Caco-2 (cell line): ENCODE results near the gene CCR5AS. TPM values are rescaled to one million over a fixed set of nuclear protein-coding genes. Genes with fewer than 3 reads are reported as not detected.

Source experiments
- BruUV-seq: library from RNA; stranded (reverse); fragments of 400-500 nt; replicated peaks from 2 replicates; lab custom pipeline; 2021; lab: Mats Ljungman, UMichigan
- CTCF ChIA-PET: fragments of 300-600 bp; sonication (Branson Sonifier 250); formaldehyde crosslinking; loops from one replicate; lab custom pipeline; 2022; ENCODE audit warnings: antibody characterized with exemption; lab: Charles Lee
- POLR2A ChIA-PET: fragments of 300-600 bp; sonication (Branson Sonifier 250); formaldehyde crosslinking; loops from one replicate; lab custom pipeline; 2022; ENCODE audit warnings: antibody characterized with exemption; lab: Charles Lee
- DNase-seq, 2 experiments: peaks; one replicate each; pipeline versions ENCODE4 v3.0.0 to v3.0.0-alpha.2; 2020 to 2022
- H3K27me3 ChIP-seq: replicated peaks from 2 replicates; pipeline ENCODE4 v1.6.0; 2011; ENCODE audit warnings: low read length; ENCODE audit not compliant: control insufficient read depth, insufficient read depth
- H3K36me3 ChIP-seq: 2 replicates; pipeline ENCODE4 v1.5.1; 2011; ENCODE audit warnings: low read length; ENCODE audit not compliant: control insufficient read depth, insufficient read depth
- H3K4me1 ChIP-seq: fragments of 250-450 bp; sonication (Bioruptor Pico); 2 replicates; pipeline ENCODE4 v1.5.1; 2020; ENCODE audit warnings: mild to moderate bottlenecking
- H3K4me3 ChIP-seq: 2 replicates; pipeline ENCODE4 v1.5.1; 2011; ENCODE audit warnings: low read depth, mild to moderate bottlenecking, control low read depth, low read length
- H3K9me3 ChIP-seq: fragments of 250-450 bp; sonication (Bioruptor Pico); 2 replicates; pipeline ENCODE4 v1.5.1; 2020; ENCODE audit warnings: mild to moderate bottlenecking, moderate library complexity
- H3K27ac Mint-ChIP-seq: one replicate; pipeline ENCODE4 v1.8.0; 2022; ENCODE audit warnings: mixed read lengths; ENCODE audit not compliant: unreplicated experiment
- H3K27me3 Mint-ChIP-seq: one replicate; pipeline ENCODE4 v1.8.0; 2022; ENCODE audit warnings: mixed read lengths; ENCODE audit not compliant: insufficient read depth, unreplicated experiment
- H3K36me3 Mint-ChIP-seq: one replicate; pipeline ENCODE4 v1.8.0; 2022; ENCODE audit warnings: mild to moderate bottlenecking, mixed read lengths; ENCODE audit not compliant: insufficient read depth, unreplicated experiment
- H3K4me1 Mint-ChIP-seq: one replicate; pipeline ENCODE4 v1.8.0; 2022; ENCODE audit warnings: low read depth, mixed read lengths; ENCODE audit not compliant: unreplicated experiment
- H3K4me3 Mint-ChIP-seq: one replicate; pipeline ENCODE4 v1.8.0; 2022; ENCODE audit warnings: mild to moderate bottlenecking, moderate library complexity, mixed read lengths; ENCODE audit not compliant: unreplicated experiment
- H3K9me3 Mint-ChIP-seq: one replicate; pipeline ENCODE4 v1.8.0; 2022; ENCODE audit warnings: mixed read lengths; ENCODE audit not compliant: unreplicated experiment
- intact Hi-C: fragments of 100-400 bp; cut with micrococcal nuclease; formaldehyde crosslinking; loops from one replicate; pipeline ENCODE4 v1.10.0; 2022; ENCODE audit not compliant: unreplicated experiment
- total RNA-seq: library from RNA; stranded (reverse); gene quantifications from 2 replicates; pipeline ENCODE4 v1.2.3, GENCODE V29; 2022
- TF ChIP-seq, protein P1 (sequence below), 2 experiments: fragments of 200-600 bp in 1 of 2; IDR thresholded peaks; 1 replicate in 1 of 2; 2 replicates in 1 of 2; pipeline versions ENCODE4 v1.5.1 to v1.8.0; 2011 to 2022; ENCODE audit warnings: antibody characterized with exemption in 1 of 2, control low read depth in 1 of 2, inconsistent platforms in 1 of 2, low read depth in 1 of 2, low read length in 1 of 2, mild to moderate bottlenecking in 1 of 2, moderate library complexity in 1 of 2; ENCODE audit not compliant: insufficient read depth in 1 of 2, severe bottlenecking in 1 of 2, unreplicated experiment in 1 of 2

The CCR5AS gene

DNA sequence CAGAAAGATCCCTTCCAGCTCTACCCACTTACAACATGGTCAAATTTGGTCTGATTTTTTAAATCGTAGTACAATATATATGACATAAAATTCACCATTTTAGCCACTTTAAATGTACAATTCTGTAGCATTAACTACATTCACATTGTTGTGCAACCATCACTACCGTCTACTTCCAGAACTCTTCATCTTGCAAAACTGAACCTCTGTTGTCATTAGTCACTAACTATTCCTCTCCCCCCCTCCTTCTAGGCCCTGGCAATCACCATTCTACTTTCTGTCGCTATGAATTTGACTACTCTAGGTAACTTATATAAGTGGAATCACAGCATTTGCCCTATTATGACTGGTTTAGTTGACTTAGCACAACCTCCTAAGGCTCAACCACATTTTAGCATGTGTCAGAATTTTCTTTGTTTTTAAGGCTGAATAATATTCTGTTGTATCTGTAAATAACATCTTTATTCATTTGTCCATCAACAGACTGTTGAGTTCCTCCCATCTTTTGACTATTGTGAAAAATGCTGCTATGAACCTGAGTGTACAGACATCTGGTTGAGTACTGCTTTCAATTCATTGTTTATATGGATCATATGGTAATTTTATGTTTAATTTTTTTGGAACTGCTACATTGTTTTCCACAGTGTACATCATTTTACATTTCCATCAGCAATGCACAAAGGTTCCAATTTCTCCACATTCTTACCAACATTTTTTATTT lies 88.5 kb downstream of the CCR5AS start:
- BruUV-seq: no TSS peak

GRCh38 chr3:46316206-46316605 lies 90.7 kb downstream of the CCR5AS start:
- Mint-ChIP-seq H3K4me1 (peaks cover 5% of the 10 kb centered on the region), H3K9me3 (peaks cover 20% of the 10 kb centered on the region), H3K27me3 (no peaks in the 10 kb centered on the region), H3K27ac (no peak overlapping the region), H3K36me3 (no peaks in the 10 kb centered on the region), H3K4me3 (no peak overlapping the region)
- TF ChIP-seq, protein P1, sequence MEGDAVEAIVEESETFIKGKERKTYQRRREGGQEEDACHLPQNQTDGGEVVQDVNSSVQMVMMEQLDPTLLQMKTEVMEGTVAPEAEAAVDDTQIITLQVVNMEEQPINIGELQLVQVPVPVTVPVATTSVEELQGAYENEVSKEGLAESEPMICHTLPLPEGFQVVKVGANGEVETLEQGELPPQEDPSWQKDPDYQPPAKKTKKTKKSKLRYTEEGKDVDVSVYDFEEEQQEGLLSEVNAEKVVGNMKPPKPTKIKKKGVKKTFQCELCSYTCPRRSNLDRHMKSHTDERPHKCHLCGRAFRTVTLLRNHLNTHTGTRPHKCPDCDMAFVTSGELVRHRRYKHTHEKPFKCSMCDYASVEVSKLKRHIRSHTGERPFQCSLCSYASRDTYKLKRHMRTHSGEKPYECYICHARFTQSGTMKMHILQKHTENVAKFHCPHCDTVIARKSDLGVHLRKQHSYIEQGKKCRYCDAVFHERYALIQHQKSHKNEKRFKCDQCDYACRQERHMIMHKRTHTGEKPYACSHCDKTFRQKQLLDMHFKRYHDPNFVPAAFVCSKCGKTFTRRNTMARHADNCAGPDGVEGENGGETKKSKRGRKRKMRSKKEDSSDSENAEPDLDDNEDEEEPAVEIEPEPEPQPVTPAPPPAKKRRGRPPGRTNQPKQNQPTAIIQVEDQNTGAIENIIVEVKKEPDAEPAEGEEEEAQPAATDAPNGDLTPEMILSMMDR (IDR thresholded peaks at IDR 0.05; ENCODE audit: insufficient read depth in 1 of 2, low read depth in 1 of 2, low read length in 1 of 2, severe bottlenecking in 1 of 2, unreplicated experiment in 1 of 2): no peak
- H3K4me3 ChIP-seq: no peak overlapping the region
- no peaks in the 10 kb centered on the region for H3K27me3 ChIP-seq
- intact Hi-C loops: no loop called here
- no TSS peak for BruUV-seq
- 0 out of 2 replicates have a peak, but pooled peaks cover 4% of the 10 kb centered on the region for H3K9me3 ChIP-seq
- DNase-seq: no peak
- ChIA-PET POLR2A (no interaction called here), CTCF (no interaction called here)
- no peaks in the 10 kb centered on the region for H3K36me3 ChIP-seq
- no peaks in the 10 kb centered on the region for H3K4me1 ChIP-seq

More for the DNA sequence above, 88.5 kb downstream of the CCR5AS start:
- Mint-ChIP-seq H3K36me3 (no peaks in the 10 kb centered on the region), H3K4me3 (no peak overlapping the region), H3K4me1 (peaks cover 5% of the 10 kb centered on the region), H3K27ac (no peak overlapping the region), H3K9me3 (peaks cover 24% of the 10 kb centered on the region), H3K27me3 (no peaks in the 10 kb centered on the region)
- Histone ChIP-seq H3K27me3 (no peaks in the 10 kb centered on the region), H3K36me3 (no peaks in the 10 kb centered on the region), H3K9me3 (0 out of 2 replicates have a peak, but pooled peaks cover 4% of the 10 kb centered on the region), H3K4me3 (no peak overlapping the region), H3K4me1 (no peaks in the 10 kb centered on the region)
- intact Hi-C loops: no loop called here
- CTCF ChIA-PET: no interaction called here
- POLR2A ChIA-PET: no interaction called here
- TF ChIP-seq, protein P1 (IDR thresholded peaks at IDR 0.05; ENCODE audit: insufficient read depth in 1 of 2, low read depth in 1 of 2, low read length in 1 of 2, severe bottlenecking in 1 of 2, unreplicated experiment in 1 of 2): no peak
- no peak for DNase-seq

DNA sequence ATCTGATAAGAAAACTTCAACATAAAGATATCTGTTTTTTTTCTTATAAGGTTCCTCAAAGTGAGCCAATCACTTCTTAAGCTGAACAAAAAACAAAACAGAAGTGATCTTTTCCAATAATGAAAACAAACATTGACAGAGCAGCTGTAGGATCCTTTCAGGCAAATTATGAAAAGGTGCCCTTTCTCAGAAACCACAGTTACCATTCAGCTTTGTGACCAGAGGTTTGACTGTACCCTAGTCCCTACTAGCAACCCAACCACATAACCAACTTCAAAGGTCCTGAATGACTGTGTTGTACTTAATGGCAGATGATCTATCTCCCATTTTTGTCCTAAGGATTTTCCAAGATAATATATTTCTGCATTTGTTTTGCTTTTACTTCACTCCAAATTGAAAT lies 92.3 kb downstream of the CCR5AS start:
- H3K4me1 Mint-ChIP-seq: peaks cover 5% of the 10 kb centered on the region
- no peaks in the 10 kb centered on the region for H3K36me3 Mint-ChIP-seq
- H3K27ac Mint-ChIP-seq: no peak overlapping the region
- Histone ChIP-seq H3K4me1 (no peaks in the 10 kb centered on the region), H3K9me3 (0 out of 2 replicates have a peak, but pooled peaks cover 4% of the 10 kb centered on the region), H3K27me3 (no peaks in the 10 kb centered on the region), H3K4me3 (no peak overlapping the region), H3K36me3 (no peaks in the 10 kb centered on the region)
- BruUV-seq: no TSS peak
- H3K9me3 Mint-ChIP-seq: peaks cover 20% of the 10 kb centered on the region
- H3K27me3 Mint-ChIP-seq: no peaks in the 10 kb centered on the region
- POLR2A ChIA-PET: no interaction called here
- no peak for DNase-seq
- TF ChIP-seq, protein P1 (IDR thresholded peaks at IDR 0.05; ENCODE audit: insufficient read depth in 1 of 2, low read depth in 1 of 2, low read length in 1 of 2, severe bottlenecking in 1 of 2, unreplicated experiment in 1 of 2): no peak
- CTCF ChIA-PET: no interaction called here
- H3K4me3 Mint-ChIP-seq: no peak overlapping the region
- intact Hi-C loops: no loop called here

Other genes starting within 250 kb of the CCR5AS start
- gene CCR1, start 198.8 kb downstream of the CCR5AS start, total RNA-seq: 1.7 and 2.9 TPM in 2 replicates
- 0.64 and 0.65 TPM in 2 replicates for gene CCR3, start 164.6 kb downstream of the CCR5AS start, total RNA-seq
- not detected in 2 replicates for gene CCR2, start 53.0 kb downstream of the CCR5AS start, total RNA-seq
- gene CCR5, start 36.1 kb downstream of the CCR5AS start, total RNA-seq: not detected in 2 replicates
- 0.44 and 1.0 TPM in 2 replicates for gene CCRL2, start 193 bp upstream of the CCR5AS start, total RNA-seq
- gene LTF, start 57.8 kb upstream of the CCR5AS start, total RNA-seq: not detected in 2 replicates
- gene RTP3, start 90.9 kb upstream of the CCR5AS start, total RNA-seq: not detected in 2 replicates
- gene LRRC2, start 159.2 kb upstream of the CCR5AS start, total RNA-seq: 0.21 and 0.27 TPM in 2 replicates
- gene FAM240A, start 205.5 kb upstream of the CCR5AS start, total RNA-seq: not detected in 2 replicates